ENCODE results near the gene XYLT1.

XYLT1 gene

GRCh38 chr16:17170435-17170834 lies 300.3 kb downstream of the XYLT1 start:
- no peaks in the 10 kb centered on the region for H3K4me1 Mint-ChIP-seq
- H3K36me3 Mint-ChIP-seq (ENCODE audit: low read depth): no peaks in the 10 kb centered on the region
- H3K9me3 Mint-ChIP-seq: no peaks in the 10 kb centered on the region
- H3K27ac Mint-ChIP-seq: no peak overlapping the region
- DNase-seq: no peak
- TF ChIP-seq CTCF (IDR thresholded peaks at IDR 0.05): no peak
- no peak overlapping the region for H3K4me3 Mint-ChIP-seq
- H3K27me3 Mint-ChIP-seq (ENCODE audit: low read depth, poor library complexity): peaks cover 10% of the 10 kb centered on the region

GRCh38 chr16:17168181-17168580 lies 302.6 kb downstream of the XYLT1 start:
- H3K27ac Mint-ChIP-seq: no peak overlapping the region
- H3K36me3 Mint-ChIP-seq (ENCODE audit: low read depth): no peaks in the 10 kb centered on the region
- no peak for DNase-seq
- H3K9me3 Mint-ChIP-seq: no peaks in the 10 kb centered on the region
- TF ChIP-seq CTCF (IDR thresholded peaks at IDR 0.05): no peak
- H3K4me3 Mint-ChIP-seq: no peak overlapping the region
- H3K4me1 Mint-ChIP-seq: no peaks in the 10 kb centered on the region
- peaks cover 7% of the 10 kb centered on the region for H3K27me3 Mint-ChIP-seq (ENCODE audit: low read depth, poor library complexity)

GRCh38 chr16:17166095-17166494 lies 304.7 kb downstream of the XYLT1 start:
- Mint-ChIP-seq H3K27ac (no peak overlapping the region), H3K9me3 (no peaks in the 10 kb centered on the region), H3K36me3 (ENCODE audit: low read depth) (no peaks in the 10 kb centered on the region), H3K4me1 (peaks cover 17% of the 10 kb centered on the region), H3K4me3 (no peak overlapping the region), H3K27me3 (ENCODE audit: low read depth, poor library complexity) (peaks cover 3% of the 10 kb centered on the region)
- TF ChIP-seq CTCF (IDR thresholded peaks at IDR 0.05): no peak
- DNase-seq: no peak

DNA sequence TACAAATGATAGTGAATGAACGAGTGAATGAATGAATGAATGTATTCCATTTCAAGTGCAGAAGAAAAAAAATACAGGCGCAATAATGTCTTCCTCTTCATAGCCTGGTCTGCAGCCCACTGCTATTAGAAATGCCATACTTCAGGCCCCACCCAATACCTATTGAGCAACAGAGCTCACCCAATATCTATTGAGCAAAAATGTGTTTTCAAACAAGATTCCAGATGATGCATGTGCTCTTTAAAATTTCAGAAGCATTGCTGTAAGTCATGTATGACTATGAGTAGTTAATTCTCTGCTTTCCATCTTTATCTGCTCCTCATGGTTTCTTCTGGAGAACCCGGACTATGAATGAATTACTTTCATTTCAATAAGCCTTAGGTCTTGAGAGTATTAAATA lies 308.2 kb downstream of the XYLT1 start:
- no peak for DNase-seq
- Mint-ChIP-seq H3K4me3 (no peak overlapping the region), H3K27ac (no peak overlapping the region), H3K36me3 (ENCODE audit: low read depth) (no peaks in the 10 kb centered on the region), H3K27me3 (ENCODE audit: low read depth, poor library complexity) (peaks cover 5% of the 10 kb centered on the region), H3K4me1 (peaks cover 35% of the 10 kb centered on the region), H3K9me3 (no peaks in the 10 kb centered on the region)
- TF ChIP-seq CTCF (IDR thresholded peaks at IDR 0.05): no peak

- H3K4me3 Mint-ChIP-seq: peak overlapping the region; percentile 2
- DNase-seq: peak; percentile 37
These were observed 309.8 kb downstream of the XYLT1 start for GRCh38 chr16:17160920-17161431.

More at GRCh38 chr16:17160920-17161431, 309.8 kb downstream of the XYLT1 start:
- peaks cover 5% of the 10 kb centered on the region for H3K27me3 Mint-ChIP-seq (ENCODE audit: low read depth, poor library complexity)
- no peaks in the 10 kb centered on the region for H3K9me3 Mint-ChIP-seq
- H3K27ac Mint-ChIP-seq: no peak overlapping the region
- TF ChIP-seq CTCF (IDR thresholded peaks at IDR 0.05): no peak
- peaks cover 35% of the 10 kb centered on the region for H3K4me1 Mint-ChIP-seq
- H3K36me3 Mint-ChIP-seq (ENCODE audit: low read depth): no peaks in the 10 kb centered on the region
